ENCODE data around the gene RAB5B.
A peak's percentile ranks its signal among the peaks of the same experiment; 100 is the strongest.
"Not testable (repeated sequence)": the region's sequence is repeated elsewhere in the genome, so short reads cannot be mapped to it uniquely, and the experiment has no call there.

The RAB5B gene

GRCh38 chr12:55972042-55972441, 1.8 kb upstream of the RAB5B start:
- TF ChIP-seq TAF1 (IDR thresholded peaks at IDR 0.05; ENCODE audit: borderline replicate concordance, low read depth, low read length) (no peak), POLR2AphosphoS5 (IDR thresholded peaks at IDR 0.05; ENCODE audit: low read depth, low read length) (no peak), POLR2A (IDR thresholded peaks at IDR 0.05; ENCODE audit: low read depth, low read length) (no peak)
- FAIRE-seq: no peak
- DNase-seq (ENCODE audit: insufficient read length): no peak

DNA sequence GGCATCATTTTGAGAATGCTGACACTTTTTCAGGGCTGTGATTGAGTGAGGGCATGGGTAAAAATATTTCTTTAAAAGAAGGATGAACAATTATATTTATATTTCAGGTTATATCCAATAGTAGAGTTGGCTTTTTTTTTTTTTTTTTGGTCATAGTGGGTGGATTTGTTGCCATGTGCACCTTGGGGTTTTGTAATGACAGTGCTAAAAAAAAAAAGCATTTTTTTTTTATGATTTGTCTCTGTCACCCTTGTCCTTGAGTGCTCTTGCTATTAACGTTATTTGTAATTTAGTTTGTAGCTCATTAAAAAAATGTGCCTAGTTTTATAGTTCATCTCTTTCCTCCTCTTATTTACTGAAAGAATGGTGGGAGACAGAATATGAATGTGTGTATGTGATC, 1.4 kb upstream of the RAB5B start:
- FAIRE-seq: no peak
- TF ChIP-seq POLR2A (IDR thresholded peaks at IDR 0.05; ENCODE audit: low read depth, low read length) (no peak), TAF1 (IDR thresholded peaks at IDR 0.05; ENCODE audit: borderline replicate concordance, low read depth, low read length) (no peak), POLR2AphosphoS5 (IDR thresholded peaks at IDR 0.05; ENCODE audit: low read depth, low read length) (no peak)
- no peak for DNase-seq (ENCODE audit: insufficient read length)

DNA sequence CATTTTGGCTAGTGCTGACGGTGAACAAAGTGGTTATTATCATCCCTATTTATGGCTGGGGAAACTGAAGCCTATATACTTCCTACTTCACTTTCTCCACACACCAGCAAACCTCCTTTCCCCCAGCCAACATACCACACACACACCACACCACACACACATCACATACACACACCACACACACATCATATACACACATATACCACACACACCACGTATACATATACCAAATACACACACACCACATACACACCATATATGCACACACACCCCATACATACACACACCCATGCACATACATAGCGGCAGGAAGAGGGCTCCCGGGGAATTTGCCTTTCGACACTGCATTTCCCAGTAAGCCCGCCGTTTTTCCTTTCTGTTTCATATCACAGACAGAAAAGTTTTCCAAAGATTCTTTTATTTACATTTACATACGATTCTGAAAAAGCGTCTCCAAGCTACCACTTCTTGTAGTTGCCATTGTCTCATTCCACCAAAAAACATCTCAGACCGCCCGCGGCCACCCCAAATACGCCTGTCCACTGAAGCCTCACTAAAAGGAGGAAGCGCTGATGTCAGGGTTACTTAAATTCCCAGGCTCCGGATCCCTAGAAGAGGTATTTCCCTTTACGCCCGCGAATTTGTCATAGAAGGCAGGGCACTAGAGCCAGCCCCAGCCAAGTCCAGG, 823 bp upstream of the RAB5B start:
- no peak for DNase-seq (ENCODE audit: insufficient read length)
- no peak for TF ChIP-seq TAF1 (IDR thresholded peaks at IDR 0.05; ENCODE audit: borderline replicate concordance, low read depth, low read length)
- TF ChIP-seq POLR2A (IDR thresholded peaks at IDR 0.05; ENCODE audit: low read depth, low read length): no peak; the same call in 1 of the 2 replicates
- TF ChIP-seq POLR2AphosphoS5 (IDR thresholded peaks at IDR 0.05; ENCODE audit: low read depth, low read length): no peak; the same call in 1 of the 2 replicates
- peak; percentile 30 for FAIRE-seq

DNA sequence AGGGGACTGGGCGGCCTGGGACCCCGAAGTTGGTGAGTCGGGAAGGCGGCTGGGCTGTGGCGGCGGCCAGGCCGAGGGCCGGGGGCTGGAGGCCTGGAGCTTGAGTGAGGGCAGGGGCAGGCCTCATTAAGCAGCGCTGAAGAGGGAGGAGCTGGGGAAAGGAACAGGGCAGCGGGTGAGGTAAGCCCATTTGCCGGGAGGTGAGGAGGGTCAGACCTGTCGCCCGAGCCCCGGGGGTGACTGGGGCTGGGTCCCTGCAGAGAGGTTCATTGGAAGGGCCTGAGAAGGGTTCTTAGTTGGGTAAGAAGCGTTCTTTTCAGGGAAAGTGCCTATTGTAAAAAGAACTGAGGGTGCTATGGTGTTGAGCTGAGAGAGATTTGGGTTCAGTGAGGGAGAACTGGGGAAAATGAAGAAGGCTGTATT, 441 bp downstream of the RAB5B start:
- FAIRE-seq (peak; percentile 30), DNase-seq (ENCODE audit: insufficient read length) (peak; percentile 53)
- TF ChIP-seq POLR2A (IDR thresholded peaks at IDR 0.05; ENCODE audit: low read depth, low read length) (no peak; the same call in 1 of the 2 replicates), TAF1 (IDR thresholded peaks at IDR 0.05; ENCODE audit: borderline replicate concordance, low read depth, low read length) (no peak), POLR2AphosphoS5 (IDR thresholded peaks at IDR 0.05; ENCODE audit: low read depth, low read length) (no peak)

DNA sequence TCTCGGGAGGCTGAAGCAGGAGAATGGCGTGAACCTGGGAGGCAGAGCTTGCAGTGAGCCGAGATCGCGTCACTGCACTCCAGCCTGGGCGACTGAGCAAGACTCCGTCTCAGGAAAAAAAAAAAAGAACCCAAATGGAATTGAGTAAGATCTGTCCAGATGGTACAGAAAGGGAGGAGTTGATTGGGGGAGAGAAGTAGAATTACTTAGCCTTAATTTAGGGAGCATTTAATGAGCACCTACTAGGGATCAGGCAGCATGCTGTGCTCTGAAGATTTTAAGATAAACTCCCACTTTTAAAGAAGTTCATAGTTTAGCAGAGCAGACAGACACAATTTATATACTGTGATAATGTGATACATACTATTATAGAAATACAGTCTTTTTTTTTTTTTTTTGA, 4.5 kb downstream of the RAB5B start:
- FAIRE-seq (no peak), DNase-seq (ENCODE audit: insufficient read length) (no peak)
- no peak for TF ChIP-seq POLR2A (IDR thresholded peaks at IDR 0.05; ENCODE audit: low read depth, low read length)
- TF ChIP-seq POLR2AphosphoS5 (IDR thresholded peaks at IDR 0.05; ENCODE audit: low read depth, low read length): no peak
- TF ChIP-seq TAF1 (IDR thresholded peaks at IDR 0.05; ENCODE audit: borderline replicate concordance, low read depth, low read length): no peak

- no peak for DNase-seq (ENCODE audit: insufficient read length)
- no peak for FAIRE-seq
- TF ChIP-seq POLR2A (IDR thresholded peaks at IDR 0.05; ENCODE audit: low read depth, low read length) (no peak), POLR2AphosphoS5 (IDR thresholded peaks at IDR 0.05; ENCODE audit: low read depth, low read length) (no peak), TAF1 (IDR thresholded peaks at IDR 0.05; ENCODE audit: borderline replicate concordance, low read depth, low read length) (no peak)
These were observed 5.2 kb downstream of the RAB5B start for GRCh38 chr12:55979069-55979468.

DNA sequence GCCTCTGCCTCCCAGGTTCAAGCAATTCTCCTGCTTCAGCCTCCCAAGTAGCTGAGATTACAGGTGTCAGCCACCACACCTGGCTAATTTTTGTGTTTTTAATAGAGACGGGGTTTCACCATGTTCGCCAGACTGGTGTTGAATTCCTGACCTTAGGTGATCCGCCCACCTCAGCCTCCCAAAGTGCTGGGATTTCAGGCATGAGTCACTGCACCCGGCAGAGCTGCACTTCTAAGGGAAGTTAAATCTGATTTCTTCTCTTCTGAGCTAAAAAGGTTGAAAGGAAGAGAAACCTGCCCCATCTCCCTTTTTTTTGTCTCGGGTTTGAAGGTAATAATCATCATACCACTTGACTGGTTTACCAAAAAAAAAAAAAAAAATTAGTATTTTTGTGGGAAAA, 8.0 kb downstream of the RAB5B start:
- DNase-seq (ENCODE audit: insufficient read length); FAIRE-seq: not testable (repeated sequence)

- TF ChIP-seq POLR2A (IDR thresholded peaks at IDR 0.05; ENCODE audit: low read depth, low read length) (no peak), POLR2AphosphoS5 (IDR thresholded peaks at IDR 0.05; ENCODE audit: low read depth, low read length) (no peak), TAF1 (IDR thresholded peaks at IDR 0.05; ENCODE audit: borderline replicate concordance, low read depth, low read length) (no peak)
- peak; percentile 38 for DNase-seq (ENCODE audit: insufficient read length)
- FAIRE-seq: peak; percentile 9
These were observed 8.6 kb downstream of the RAB5B start for GRCh38 chr12:55982319-55982936.

DNA sequence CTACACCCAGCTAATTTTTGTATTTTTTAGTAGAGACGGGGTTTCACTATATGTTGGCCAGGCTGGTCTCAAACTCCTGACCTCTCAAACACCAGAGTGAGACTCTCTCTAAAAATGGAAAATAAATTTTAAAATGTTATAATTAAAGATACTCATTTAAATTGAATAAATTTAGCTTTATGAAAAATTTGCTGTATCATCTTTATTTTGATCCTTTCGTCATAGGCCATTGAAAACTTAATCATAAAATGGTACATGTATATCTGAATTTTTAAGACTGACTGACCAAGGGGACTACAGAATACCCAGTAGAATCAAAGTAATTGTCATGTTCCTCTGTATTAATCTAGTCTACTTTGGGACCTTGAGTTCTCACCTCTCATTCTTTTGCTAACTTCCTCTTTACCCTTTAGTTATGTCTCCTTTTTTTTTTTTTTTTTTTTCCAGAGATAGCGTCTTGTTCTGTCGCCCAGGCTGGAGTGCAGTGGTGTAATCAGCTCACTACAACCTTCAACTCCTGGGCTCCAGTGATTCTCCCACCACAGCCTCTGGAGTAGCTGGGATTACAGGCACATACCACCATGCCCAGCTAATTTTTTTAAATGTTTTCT, 9.5 kb downstream of the RAB5B start:
- TF ChIP-seq POLR2A (IDR thresholded peaks at IDR 0.05; ENCODE audit: low read depth, low read length): no peak
- TF ChIP-seq TAF1 (IDR thresholded peaks at IDR 0.05; ENCODE audit: borderline replicate concordance, low read depth, low read length): no peak
- FAIRE-seq (no peak), DNase-seq (ENCODE audit: insufficient read length) (no peak)

DNA sequence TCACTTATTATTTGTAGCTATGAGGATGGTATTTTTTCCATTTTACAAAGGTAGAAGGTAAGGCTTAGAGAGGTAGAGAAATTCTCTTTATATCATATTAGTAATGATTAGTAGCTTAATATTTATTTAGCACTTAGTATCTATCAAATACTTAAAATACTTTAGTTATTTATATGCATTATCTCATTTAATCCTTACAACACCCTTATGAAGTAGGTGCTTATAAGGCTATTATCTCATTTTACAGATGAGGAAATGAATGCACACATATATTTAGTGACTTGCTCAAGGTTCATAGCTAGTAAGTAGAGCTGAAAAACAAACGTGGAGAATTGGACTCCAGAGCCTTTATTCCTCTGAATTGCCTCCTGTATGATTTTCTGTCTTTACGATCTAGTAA, 11.0 kb downstream of the RAB5B start:
- TF ChIP-seq TAF1 (IDR thresholded peaks at IDR 0.05; ENCODE audit: borderline replicate concordance, low read depth, low read length) (no peak), POLR2A (IDR thresholded peaks at IDR 0.05; ENCODE audit: low read depth, low read length) (no peak)
- DNase-seq (ENCODE audit: insufficient read length) (no peak), FAIRE-seq (no peak)

DNA sequence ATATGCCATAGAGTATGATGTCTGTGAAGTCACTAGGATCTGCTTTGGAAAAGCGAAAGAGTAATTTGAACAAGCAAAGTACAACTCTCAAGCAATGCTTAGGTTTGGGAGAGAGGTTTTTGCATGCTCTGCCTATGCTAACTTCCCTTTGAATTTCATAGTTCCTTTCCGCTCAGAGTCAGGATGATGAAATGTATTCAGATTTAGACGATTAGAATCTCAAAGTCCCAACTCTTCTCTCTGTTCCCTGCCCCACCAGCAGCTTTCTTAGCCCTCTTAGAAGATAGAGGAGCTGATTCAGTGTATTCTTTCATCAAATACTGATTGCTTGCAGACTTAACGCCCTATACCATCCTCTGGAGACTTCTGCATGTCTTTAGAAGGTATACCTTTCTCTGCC, 11.5 kb downstream of the RAB5B start:
- no peak for DNase-seq (ENCODE audit: insufficient read length)
- no peak for TF ChIP-seq TAF1 (IDR thresholded peaks at IDR 0.05; ENCODE audit: borderline replicate concordance, low read depth, low read length)
- TF ChIP-seq POLR2A (IDR thresholded peaks at IDR 0.05; ENCODE audit: low read depth, low read length): no peak
- no peak for TF ChIP-seq POLR2AphosphoS5 (IDR thresholded peaks at IDR 0.05; ENCODE audit: low read depth, low read length)
- no peak for FAIRE-seq

- DNase-seq (ENCODE audit: insufficient read length); FAIRE-seq: not testable (repeated sequence)
These were observed 12.1 kb downstream of the RAB5B start for GRCh38 chr12:55985976-55986375.

All from GM12892 (cell line).